Neural progenitor cell (in vitro differentiated cells): ENCODE results near the gene ANKRD13D.

ENCODE experiments used
- EZH2 ChIP-seq: fragments of 200-600 bp; sonication (generic); IDR thresholded peaks from 2 replicates; pipeline ENCODE4 v1.6.1; 2017; ENCODE audit warnings: antibody characterized with exemption, mild to moderate bottlenecking, moderate library complexity
- EZH2phosphoT487 ChIP-seq: fragments of 200-600 bp; sonication (generic); IDR thresholded peaks from 2 replicates; pipeline ENCODE4 v1.6.1; 2017; ENCODE audit warnings: antibody characterized with exemption
- TF ChIP-seq, protein P1 (sequence below): fragments of 200-600 bp; sonication (generic); IDR thresholded peaks from 2 replicates; pipeline ENCODE4 v1.5.1; 2017; ENCODE audit warnings: antibody characterized with exemption, mild to moderate bottlenecking

DNA sequence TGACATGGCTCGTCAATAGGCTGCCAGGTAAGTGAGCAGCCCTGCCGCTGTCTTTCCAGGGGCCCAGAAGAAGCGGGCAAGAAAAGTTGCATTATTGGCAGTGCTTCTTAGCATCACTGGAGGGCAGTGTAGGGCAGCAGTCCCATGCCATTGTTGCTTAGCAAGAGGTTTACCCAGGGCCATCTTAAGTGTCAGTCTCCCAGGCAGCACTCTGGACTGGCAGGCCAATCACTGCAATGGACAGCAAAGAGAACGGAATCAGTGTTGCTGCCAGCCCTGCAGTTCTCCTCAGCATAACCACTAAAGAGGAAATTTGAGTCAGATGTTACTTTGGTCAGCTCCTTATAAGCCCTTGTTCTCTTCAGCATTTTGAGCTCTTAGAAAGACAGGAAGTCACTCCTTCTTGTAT lies 36.3 kb upstream of the ANKRD13D start:
- TF ChIP-seq, protein P1, sequence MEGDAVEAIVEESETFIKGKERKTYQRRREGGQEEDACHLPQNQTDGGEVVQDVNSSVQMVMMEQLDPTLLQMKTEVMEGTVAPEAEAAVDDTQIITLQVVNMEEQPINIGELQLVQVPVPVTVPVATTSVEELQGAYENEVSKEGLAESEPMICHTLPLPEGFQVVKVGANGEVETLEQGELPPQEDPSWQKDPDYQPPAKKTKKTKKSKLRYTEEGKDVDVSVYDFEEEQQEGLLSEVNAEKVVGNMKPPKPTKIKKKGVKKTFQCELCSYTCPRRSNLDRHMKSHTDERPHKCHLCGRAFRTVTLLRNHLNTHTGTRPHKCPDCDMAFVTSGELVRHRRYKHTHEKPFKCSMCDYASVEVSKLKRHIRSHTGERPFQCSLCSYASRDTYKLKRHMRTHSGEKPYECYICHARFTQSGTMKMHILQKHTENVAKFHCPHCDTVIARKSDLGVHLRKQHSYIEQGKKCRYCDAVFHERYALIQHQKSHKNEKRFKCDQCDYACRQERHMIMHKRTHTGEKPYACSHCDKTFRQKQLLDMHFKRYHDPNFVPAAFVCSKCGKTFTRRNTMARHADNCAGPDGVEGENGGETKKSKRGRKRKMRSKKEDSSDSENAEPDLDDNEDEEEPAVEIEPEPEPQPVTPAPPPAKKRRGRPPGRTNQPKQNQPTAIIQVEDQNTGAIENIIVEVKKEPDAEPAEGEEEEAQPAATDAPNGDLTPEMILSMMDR = peak; percentile 43
- TF ChIP-seq EZH2 (no peak), EZH2phosphoT487 (no peak)
